Measurements from ENCODE around the gene MGRN1.

MGRN1 gene

DNA sequence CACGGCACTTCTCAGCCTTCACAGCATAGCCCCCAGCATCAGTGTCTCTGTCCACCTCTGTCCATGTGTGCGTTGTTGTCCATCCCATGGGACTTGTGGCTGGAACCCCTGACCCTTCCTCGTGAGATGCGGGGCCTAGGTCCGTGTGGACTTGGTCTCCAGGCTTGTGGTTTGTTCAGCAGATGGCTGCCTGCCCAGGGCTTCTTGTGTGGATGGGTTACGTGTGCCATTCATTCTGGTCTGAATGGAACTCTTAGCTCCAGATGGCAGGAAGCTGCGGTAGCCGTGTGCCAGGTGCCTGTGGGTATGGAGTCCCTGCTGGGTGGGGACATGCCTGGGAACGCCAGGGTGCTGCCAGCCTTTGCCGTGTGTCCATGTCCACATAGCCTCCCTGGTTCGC lies 37.0 kb downstream of the MGRN1 start:
- Histone ChIP-seq H3K27ac (ENCODE audit: insufficient read depth, low read depth, low read length, poor library complexity, severe bottlenecking) (no peak overlapping the region), H3K9me3 (ENCODE audit: control insufficient read depth, low read length) (no peaks in the 10 kb centered on the region), H3K27me3 (ENCODE audit: control insufficient read depth, insufficient read depth, low read length, poor library complexity, severe bottlenecking) (no peaks in the 10 kb centered on the region), H3K4me1 (ENCODE audit: control insufficient read depth, insufficient read depth, low read length) (no peaks in the 10 kb centered on the region), H3K4me3 (ENCODE audit: insufficient read depth, low read depth, low read length) (no peak overlapping the region), H3K36me3 (ENCODE audit: control insufficient read depth, insufficient read depth, low read length) (peaks cover 3% of the 10 kb centered on the region)
- WGBS, 2 experiments, result 91 to 93% methylated on average over 11 of the region's 11 CpGs

DNA sequence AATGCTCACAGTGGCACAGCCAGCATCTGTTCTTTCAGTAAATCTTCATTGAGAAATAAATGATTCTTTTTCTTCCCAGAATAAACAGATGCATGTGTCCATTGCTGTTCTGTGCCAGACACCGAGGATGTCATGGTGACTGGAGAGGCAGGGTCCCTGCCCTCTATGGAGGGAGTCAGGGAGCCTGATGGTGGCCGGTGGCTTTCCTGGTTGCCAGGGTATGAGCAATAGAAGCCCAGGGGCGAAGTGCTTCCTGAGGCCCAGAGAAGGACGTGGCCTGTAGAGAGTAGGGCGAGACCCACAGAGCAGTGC lies 38.8 kb downstream of the MGRN1 start:
- Histone ChIP-seq H3K9me3 (ENCODE audit: control insufficient read depth, low read length) (no peaks in the 10 kb centered on the region), H3K36me3 (ENCODE audit: control insufficient read depth, insufficient read depth, low read length) (peaks cover 16% of the 10 kb centered on the region), H3K27me3 (ENCODE audit: control insufficient read depth, insufficient read depth, low read length, poor library complexity, severe bottlenecking) (no peaks in the 10 kb centered on the region), H3K27ac (ENCODE audit: insufficient read depth, low read depth, low read length, poor library complexity, severe bottlenecking) (no peak overlapping the region), H3K4me1 (ENCODE audit: control insufficient read depth, insufficient read depth, low read length) (no peaks in the 10 kb centered on the region), H3K4me3 (ENCODE audit: insufficient read depth, low read depth, low read length) (no peak overlapping the region)
- 93 to 95% methylated on average over 5 of the region's 5 CpGs for WGBS, 2 experiments

- Histone ChIP-seq H3K4me3 (ENCODE audit: insufficient read depth, low read depth, low read length) (no peak overlapping the region), H3K27me3 (ENCODE audit: control insufficient read depth, insufficient read depth, low read length, poor library complexity, severe bottlenecking) (no peaks in the 10 kb centered on the region), H3K9me3 (ENCODE audit: control insufficient read depth, low read length) (no peaks in the 10 kb centered on the region), H3K4me1 (ENCODE audit: control insufficient read depth, insufficient read depth, low read length) (no peaks in the 10 kb centered on the region), H3K27ac (ENCODE audit: insufficient read depth, low read depth, low read length, poor library complexity, severe bottlenecking) (no peak overlapping the region), H3K36me3 (ENCODE audit: control insufficient read depth, insufficient read depth, low read length) (peaks cover 21% of the 10 kb centered on the region)
- WGBS, 2 experiments, result 95% methylated on average over 25 of the region's 25 CpGs
Observed at GRCh38 chr16:4663777-4664465, 39.3 kb downstream of the MGRN1 start.

DNA sequence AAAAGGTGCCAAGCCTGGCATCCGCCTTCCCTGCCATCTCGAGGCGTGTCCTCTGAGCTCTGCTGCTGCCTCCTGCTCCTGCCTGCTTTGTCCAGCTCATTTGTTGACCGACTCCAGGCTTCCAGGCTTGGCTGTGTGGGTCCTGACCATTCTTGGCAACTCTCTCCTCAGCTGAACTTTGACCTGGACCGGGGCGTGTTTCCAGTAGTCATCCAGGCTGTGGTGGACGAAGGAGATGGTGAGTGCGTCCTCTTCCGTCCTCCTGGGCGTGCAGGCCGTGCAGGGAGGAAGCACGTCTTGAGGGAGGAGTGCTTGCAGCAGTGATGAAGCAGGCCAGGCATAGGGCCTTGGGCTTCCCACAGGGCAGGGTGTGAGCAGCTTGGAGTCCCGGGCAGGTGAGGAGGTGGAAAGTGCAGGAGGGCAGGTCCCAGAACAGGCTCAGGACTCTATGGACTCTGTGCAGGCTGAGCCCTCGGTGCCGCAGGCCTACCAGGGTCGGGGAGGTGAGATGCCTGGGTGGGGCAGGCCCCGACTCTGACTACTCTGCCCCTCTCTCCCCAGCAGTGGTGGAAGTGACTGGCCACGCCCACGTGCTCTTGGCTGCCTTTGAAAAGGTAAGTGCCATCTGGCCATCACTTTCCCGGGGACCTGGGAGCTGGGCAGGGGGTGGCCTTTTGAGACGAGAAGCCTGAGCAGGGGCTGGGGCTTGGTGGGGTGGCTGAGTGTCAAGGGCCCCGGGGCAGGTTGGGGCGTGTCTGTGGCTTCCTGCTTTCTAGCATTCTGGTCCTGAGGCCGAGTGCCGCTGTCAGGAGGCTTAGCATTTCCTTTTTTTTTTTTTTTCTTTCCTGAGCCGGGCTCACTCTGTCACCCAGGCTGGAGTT lies 40.2 kb downstream of the MGRN1 start:
- WGBS, 2 experiments, result 90 to 91% methylated on average over 26 of the region's 26 CpGs
- Histone ChIP-seq H3K4me3 (ENCODE audit: insufficient read depth, low read depth, low read length) (no peak overlapping the region), H3K4me1 (ENCODE audit: control insufficient read depth, insufficient read depth, low read length) (no peaks in the 10 kb centered on the region), H3K27ac (ENCODE audit: insufficient read depth, low read depth, low read length, poor library complexity, severe bottlenecking) (no peak overlapping the region), H3K36me3 (ENCODE audit: control insufficient read depth, insufficient read depth, low read length) (peaks cover 29% of the 10 kb centered on the region), H3K9me3 (ENCODE audit: control insufficient read depth, low read length) (no peaks in the 10 kb centered on the region), H3K27me3 (ENCODE audit: control insufficient read depth, insufficient read depth, low read length, poor library complexity, severe bottlenecking) (no peaks in the 10 kb centered on the region)

DNA sequence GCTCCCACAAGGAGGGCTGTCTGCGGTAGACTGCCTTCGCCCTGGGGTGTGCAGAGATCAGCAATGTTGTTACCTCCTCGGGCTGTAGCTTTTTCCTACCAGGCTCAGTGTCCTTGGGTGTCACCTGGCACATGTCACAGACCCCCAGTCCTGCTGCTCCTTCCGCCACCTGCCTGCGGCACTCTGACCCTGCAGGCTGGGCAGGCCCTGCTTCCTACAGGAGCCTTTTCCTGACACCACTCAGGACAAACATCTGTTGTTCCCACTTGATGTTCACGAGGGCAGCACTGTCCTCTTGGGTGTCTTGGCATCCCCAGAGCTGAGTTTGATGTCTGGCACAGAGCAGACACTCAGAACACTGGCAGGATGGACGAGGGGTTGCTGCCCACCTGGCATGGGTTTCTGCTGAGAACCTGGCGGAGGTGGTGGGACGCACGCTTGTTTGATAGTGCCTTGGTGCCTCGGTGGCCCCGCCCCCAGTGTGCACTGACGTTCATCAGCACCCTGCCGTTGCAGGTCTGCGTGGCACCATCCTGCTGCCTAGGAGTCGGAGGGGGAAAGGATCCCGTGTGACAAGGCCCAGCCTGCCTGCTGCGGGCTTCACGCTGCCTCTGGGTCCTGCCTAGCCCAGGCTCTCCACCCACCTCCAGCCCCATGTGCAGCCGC lies 42.0 kb downstream of the MGRN1 start:
- no peaks in the 10 kb centered on the region for H3K9me3 ChIP-seq (ENCODE audit: control insufficient read depth, low read length)
- no peaks in the 10 kb centered on the region for H3K27me3 ChIP-seq (ENCODE audit: control insufficient read depth, insufficient read depth, low read length, poor library complexity, severe bottlenecking)
- WGBS, 2 experiments, result 94% methylated on average over 20 of the region's 20 CpGs
- H3K4me1 ChIP-seq (ENCODE audit: control insufficient read depth, insufficient read depth, low read length), result no peaks in the 10 kb centered on the region
- H3K27ac ChIP-seq (ENCODE audit: insufficient read depth, low read depth, low read length, poor library complexity, severe bottlenecking), result no peak overlapping the region
- H3K4me3 ChIP-seq (ENCODE audit: insufficient read depth, low read depth, low read length), result no peak overlapping the region
- H3K36me3 ChIP-seq (ENCODE audit: control insufficient read depth, insufficient read depth, low read length), result peaks cover 29% of the 10 kb centered on the region

DNA sequence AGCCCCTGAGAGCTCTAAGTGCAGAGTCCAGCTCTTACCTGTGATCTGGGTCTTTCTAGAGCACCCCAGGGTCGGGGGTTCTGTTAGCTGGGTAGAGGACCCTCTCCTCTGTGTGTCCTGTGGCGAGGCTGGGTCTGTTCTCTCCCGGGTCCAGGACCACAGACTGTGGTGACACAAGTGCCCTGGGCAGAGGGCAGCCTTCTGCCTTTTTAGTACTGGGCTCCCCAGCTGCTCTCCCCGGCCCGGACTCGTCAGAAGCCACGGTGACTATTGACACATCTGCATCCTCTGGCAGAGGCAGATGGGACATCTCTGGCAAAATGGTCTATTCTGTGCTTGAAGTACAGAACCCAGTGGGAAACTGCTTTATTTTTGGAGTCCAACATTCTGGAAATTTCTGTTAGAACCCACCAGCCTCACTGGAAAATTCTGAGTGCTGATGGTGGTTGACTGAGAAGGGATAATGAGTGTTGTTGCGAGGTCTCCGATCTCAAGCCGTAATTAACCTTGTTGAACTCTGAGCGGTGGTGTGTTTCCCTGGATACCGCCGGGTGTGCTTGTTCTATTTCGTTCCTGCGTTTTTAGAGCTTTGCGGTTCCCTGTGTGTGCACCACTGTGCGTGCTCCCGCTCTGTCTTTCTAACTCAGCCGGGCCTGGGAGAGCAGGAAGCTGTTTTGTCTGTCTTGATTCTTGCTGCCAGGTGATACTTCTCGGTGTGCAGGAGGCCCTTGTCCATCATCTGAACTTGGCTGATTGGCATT lies 42.8 kb downstream of the MGRN1 start:
- Histone ChIP-seq H3K27me3 (ENCODE audit: control insufficient read depth, insufficient read depth, low read length, poor library complexity, severe bottlenecking) (no peaks in the 10 kb centered on the region), H3K27ac (ENCODE audit: insufficient read depth, low read depth, low read length, poor library complexity, severe bottlenecking) (no peak overlapping the region), H3K4me3 (ENCODE audit: insufficient read depth, low read depth, low read length) (no peak overlapping the region), H3K4me1 (ENCODE audit: control insufficient read depth, insufficient read depth, low read length) (no peaks in the 10 kb centered on the region), H3K36me3 (ENCODE audit: control insufficient read depth, insufficient read depth, low read length) (peaks cover 29% of the 10 kb centered on the region), H3K9me3 (ENCODE audit: control insufficient read depth, low read length) (no peaks in the 10 kb centered on the region)
- WGBS, 2 experiments, result 95% methylated on average over 20 of the region's 20 CpGs

- H3K4me1 ChIP-seq (ENCODE audit: control insufficient read depth, insufficient read depth, low read length), result no peaks in the 10 kb centered on the region
- peaks cover 29% of the 10 kb centered on the region for H3K36me3 ChIP-seq (ENCODE audit: control insufficient read depth, insufficient read depth, low read length)
- WGBS, 2 experiments, result 91 to 92% methylated on average over 10 of the region's 10 CpGs
Observed at GRCh38 chr16:4668313-4668960, 43.8 kb downstream of the MGRN1 start.

DNA sequence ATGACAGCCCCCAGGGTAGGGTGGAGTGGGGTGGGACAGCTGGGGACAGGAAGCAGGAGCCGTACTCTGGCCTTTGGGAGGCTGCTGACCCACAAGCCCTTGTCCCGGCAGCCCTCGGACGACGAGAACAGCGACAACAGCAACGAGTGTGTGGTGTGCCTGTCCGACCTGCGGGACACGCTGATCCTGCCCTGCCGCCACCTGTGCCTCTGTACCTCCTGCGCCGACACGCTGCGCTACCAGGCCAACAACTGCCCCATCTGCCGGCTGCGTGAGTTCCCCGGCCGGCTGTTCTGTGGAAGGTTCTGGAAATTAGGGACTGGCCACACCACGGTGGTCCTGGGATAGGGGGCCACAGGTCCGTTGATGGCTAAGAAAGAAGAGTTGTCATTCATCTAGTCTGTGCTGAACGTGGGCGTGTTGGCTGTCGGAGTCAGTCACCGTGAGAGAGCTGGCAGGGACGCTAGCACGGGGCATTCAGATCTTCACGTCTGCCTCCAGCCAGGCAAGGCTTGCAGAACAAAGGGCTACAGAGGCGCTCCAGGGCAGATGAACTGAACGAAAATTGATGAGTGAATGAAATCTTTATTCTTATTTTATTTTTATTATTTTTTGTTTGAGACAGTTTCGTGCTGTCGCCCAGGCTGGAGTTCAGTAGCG lies 48.9 kb downstream of the MGRN1 start:
- H3K36me3 ChIP-seq (ENCODE audit: control insufficient read depth, insufficient read depth, low read length), result peaks cover 12% of the 10 kb centered on the region
- H3K27ac ChIP-seq (ENCODE audit: insufficient read depth, low read depth, low read length, poor library complexity, severe bottlenecking), result no peak overlapping the region
- H3K4me1 ChIP-seq (ENCODE audit: control insufficient read depth, insufficient read depth, low read length), result no peaks in the 10 kb centered on the region
- H3K27me3 ChIP-seq (ENCODE audit: control insufficient read depth, insufficient read depth, low read length, poor library complexity, severe bottlenecking), result no peaks in the 10 kb centered on the region
- no peaks in the 10 kb centered on the region for H3K9me3 ChIP-seq (ENCODE audit: control insufficient read depth, low read length)
- no peak overlapping the region for H3K4me3 ChIP-seq (ENCODE audit: insufficient read depth, low read depth, low read length)
- 94 to 95% methylated on average over 32 to 33 of the region's 33 CpGs for WGBS, 2 experiments

More at GRCh38 chr16:4668313-4668960, 43.8 kb downstream of the MGRN1 start:
- Histone ChIP-seq H3K27me3 (ENCODE audit: control insufficient read depth, insufficient read depth, low read length, poor library complexity, severe bottlenecking) (no peaks in the 10 kb centered on the region), H3K27ac (ENCODE audit: insufficient read depth, low read depth, low read length, poor library complexity, severe bottlenecking) (no peak overlapping the region), H3K9me3 (ENCODE audit: control insufficient read depth, low read length) (no peaks in the 10 kb centered on the region), H3K4me3 (ENCODE audit: insufficient read depth, low read depth, low read length) (no peak overlapping the region)

DNA sequence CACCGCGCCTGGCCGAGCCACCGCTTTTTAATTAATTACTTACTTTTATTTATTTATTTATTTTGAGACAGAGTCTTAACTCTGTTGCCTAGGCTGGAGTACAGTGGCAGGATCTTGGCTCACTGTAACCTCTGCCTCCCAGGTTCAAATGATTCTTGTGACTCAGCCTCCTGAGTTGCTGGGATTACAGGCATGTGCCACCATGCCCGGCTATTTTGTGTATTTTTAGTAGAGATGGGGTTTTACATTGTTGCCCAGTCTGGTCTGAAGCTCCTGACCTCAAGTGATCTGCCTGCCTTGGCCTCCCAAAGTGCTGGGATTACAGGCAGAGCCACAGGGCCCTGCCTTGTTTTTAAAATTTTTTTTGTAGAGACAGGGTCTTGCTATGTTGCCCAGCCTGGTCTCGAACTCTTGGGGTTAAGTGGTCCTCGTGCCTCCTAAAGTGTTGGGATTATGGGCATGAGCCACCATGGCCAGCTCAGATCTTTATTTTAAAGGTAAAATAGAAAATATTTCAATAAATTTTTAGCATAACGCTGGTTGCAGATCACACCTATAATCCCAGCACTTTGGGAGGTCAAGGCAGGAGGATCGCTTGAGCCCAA lies 50.4 kb downstream of the MGRN1 start:
- H3K27ac ChIP-seq (ENCODE audit: insufficient read depth, low read depth, low read length, poor library complexity, severe bottlenecking), result no peak overlapping the region
- H3K4me3 ChIP-seq (ENCODE audit: insufficient read depth, low read depth, low read length), result no peak overlapping the region
- no peaks in the 10 kb centered on the region for H3K4me1 ChIP-seq (ENCODE audit: control insufficient read depth, insufficient read depth, low read length)
- H3K9me3 ChIP-seq (ENCODE audit: control insufficient read depth, low read length), result no peaks in the 10 kb centered on the region
- no peaks in the 10 kb centered on the region for H3K27me3 ChIP-seq (ENCODE audit: control insufficient read depth, insufficient read depth, low read length, poor library complexity, severe bottlenecking)
- H3K36me3 ChIP-seq (ENCODE audit: control insufficient read depth, insufficient read depth, low read length), result no peaks in the 10 kb centered on the region
- 88 to 94% methylated on average over 6 to 9 of the region's 9 CpGs for WGBS, 2 experiments

All from ectodermal cell (in vitro differentiated cells).